Measurements from ENCODE around the gene TRHDE. TPM values are rescaled to one million over a fixed set of nuclear protein-coding genes. Genes with fewer than 3 reads are reported as not detected.

The TRHDE gene
- total RNA-seq, 1 experiment from 2014 or later: not detected

DNA sequence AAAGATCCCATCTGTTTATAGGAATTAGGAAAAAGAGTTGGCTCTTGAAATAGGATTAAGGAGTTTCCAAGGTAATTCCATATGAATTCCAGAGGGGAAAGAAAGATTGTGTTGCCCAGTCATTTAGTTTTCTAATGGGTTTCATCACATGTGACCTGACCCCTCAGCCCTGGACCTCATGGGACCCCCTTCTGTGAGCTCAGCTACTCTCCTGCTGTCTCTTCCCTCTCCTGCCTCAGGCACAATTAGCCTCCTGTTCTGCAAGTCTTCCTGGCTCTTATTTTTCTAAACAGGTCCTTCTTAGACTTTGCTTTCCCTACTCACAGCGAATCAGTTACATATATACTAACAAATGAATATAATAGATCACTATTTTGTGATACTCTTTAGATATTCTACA, 237.7 kb downstream of the TRHDE start:
- Histone ChIP-seq H3K36me3 (ENCODE audit: control insufficient read depth, insufficient read depth, low read length) (no peaks in the 10 kb centered on the region), H3K27me3 (replicated peaks; ENCODE audit: control insufficient read depth, insufficient read depth, low read length) (no peaks in the 10 kb centered on the region), H3K4me3 (ENCODE audit: low read depth, low read length) (no peak overlapping the region), H3K9me3 (no peaks in the 10 kb centered on the region), H3K4me1 (no peaks in the 10 kb centered on the region)
- TF ChIP-seq, protein P1, sequence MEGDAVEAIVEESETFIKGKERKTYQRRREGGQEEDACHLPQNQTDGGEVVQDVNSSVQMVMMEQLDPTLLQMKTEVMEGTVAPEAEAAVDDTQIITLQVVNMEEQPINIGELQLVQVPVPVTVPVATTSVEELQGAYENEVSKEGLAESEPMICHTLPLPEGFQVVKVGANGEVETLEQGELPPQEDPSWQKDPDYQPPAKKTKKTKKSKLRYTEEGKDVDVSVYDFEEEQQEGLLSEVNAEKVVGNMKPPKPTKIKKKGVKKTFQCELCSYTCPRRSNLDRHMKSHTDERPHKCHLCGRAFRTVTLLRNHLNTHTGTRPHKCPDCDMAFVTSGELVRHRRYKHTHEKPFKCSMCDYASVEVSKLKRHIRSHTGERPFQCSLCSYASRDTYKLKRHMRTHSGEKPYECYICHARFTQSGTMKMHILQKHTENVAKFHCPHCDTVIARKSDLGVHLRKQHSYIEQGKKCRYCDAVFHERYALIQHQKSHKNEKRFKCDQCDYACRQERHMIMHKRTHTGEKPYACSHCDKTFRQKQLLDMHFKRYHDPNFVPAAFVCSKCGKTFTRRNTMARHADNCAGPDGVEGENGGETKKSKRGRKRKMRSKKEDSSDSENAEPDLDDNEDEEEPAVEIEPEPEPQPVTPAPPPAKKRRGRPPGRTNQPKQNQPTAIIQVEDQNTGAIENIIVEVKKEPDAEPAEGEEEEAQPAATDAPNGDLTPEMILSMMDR (IDR thresholded peaks at IDR 0.05; ENCODE audit: insufficient read depth in 1 of 2, low read depth in 1 of 2, low read length in 1 of 2, severe bottlenecking in 1 of 2, unreplicated experiment in 1 of 2): no peak
- ChIA-PET POLR2A (no interaction called here), CTCF (no interaction called here)
- Mint-ChIP-seq H3K4me1 (ENCODE audit: low read depth, unreplicated experiment) (no peaks in the 10 kb centered on the region), H3K4me3 (ENCODE audit: unreplicated experiment) (no peak overlapping the region), H3K27ac (ENCODE audit: unreplicated experiment) (no peak overlapping the region), H3K36me3 (ENCODE audit: insufficient read depth, unreplicated experiment) (no peaks in the 10 kb centered on the region), H3K9me3 (ENCODE audit: unreplicated experiment) (no peaks in the 10 kb centered on the region), H3K27me3 (ENCODE audit: insufficient read depth, unreplicated experiment) (no peaks in the 10 kb centered on the region)
- intact Hi-C loops (cut with micrococcal nuclease; ENCODE audit: unreplicated experiment): no loop called here
- BruUV-seq (replicated peaks): no TSS peak
- no peak for DNase-seq

DNA sequence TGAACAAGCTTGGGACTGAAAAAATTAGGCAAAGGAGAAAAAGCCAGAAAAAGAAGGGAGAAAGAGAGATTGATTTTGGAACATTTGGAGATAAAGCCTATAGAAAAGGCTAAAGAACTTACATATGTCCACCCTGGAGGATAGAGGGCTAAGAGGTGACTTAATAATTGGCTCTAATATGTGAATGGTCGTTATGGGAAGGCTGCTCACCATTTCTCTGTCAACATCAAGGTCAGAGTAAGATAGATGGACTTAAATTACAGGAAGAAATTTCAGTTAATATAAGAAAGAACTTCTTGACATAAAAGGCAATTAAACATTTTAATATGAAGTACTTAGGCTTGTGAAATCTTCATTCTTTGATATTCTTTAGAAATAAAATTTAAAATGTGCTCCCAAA, 238.6 kb downstream of the TRHDE start:
- no peak for DNase-seq
- H3K4me1 Mint-ChIP-seq (ENCODE audit: low read depth, unreplicated experiment): no peaks in the 10 kb centered on the region
- no peak overlapping the region for H3K27ac Mint-ChIP-seq (ENCODE audit: unreplicated experiment)
- TF ChIP-seq, protein P1 (IDR thresholded peaks at IDR 0.05; ENCODE audit: insufficient read depth in 1 of 2, low read depth in 1 of 2, low read length in 1 of 2, severe bottlenecking in 1 of 2, unreplicated experiment in 1 of 2): no peak
- Histone ChIP-seq H3K27me3 (replicated peaks; ENCODE audit: control insufficient read depth, insufficient read depth, low read length) (no peaks in the 10 kb centered on the region), H3K4me3 (ENCODE audit: low read depth, low read length) (no peak overlapping the region), H3K36me3 (ENCODE audit: control insufficient read depth, insufficient read depth, low read length) (no peaks in the 10 kb centered on the region), H3K4me1 (no peaks in the 10 kb centered on the region), H3K9me3 (no peaks in the 10 kb centered on the region)
- POLR2A ChIA-PET: no interaction called here
- intact Hi-C loops (cut with micrococcal nuclease; ENCODE audit: unreplicated experiment): no loop called here
- H3K27me3 Mint-ChIP-seq (ENCODE audit: insufficient read depth, unreplicated experiment): no peaks in the 10 kb centered on the region
- no peak overlapping the region for H3K4me3 Mint-ChIP-seq (ENCODE audit: unreplicated experiment)
- CTCF ChIA-PET: no interaction called here
- no peaks in the 10 kb centered on the region for H3K9me3 Mint-ChIP-seq (ENCODE audit: unreplicated experiment)
- no peaks in the 10 kb centered on the region for H3K36me3 Mint-ChIP-seq (ENCODE audit: insufficient read depth, unreplicated experiment)
- no TSS peak for BruUV-seq (replicated peaks)

DNA sequence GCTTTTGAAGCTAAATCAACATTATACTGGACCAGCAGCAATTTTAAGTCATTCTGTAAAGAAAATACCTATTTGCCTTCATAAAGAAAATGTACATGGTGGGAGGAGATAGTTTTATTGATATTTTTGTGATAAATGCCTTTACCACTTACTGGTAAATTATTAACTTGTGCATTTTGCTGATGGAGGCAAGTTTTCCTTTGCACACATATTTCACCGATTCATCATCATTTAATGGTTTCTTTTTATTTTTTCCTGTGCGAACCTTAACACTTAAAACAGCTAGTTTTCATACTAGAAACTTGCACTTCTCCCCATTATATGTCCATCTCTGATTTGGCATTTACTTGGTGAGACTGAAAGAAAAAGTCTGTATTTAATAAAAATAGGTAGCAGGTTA, 239.3 kb downstream of the TRHDE start:
- Histone ChIP-seq H3K9me3 (no peaks in the 10 kb centered on the region), H3K36me3 (ENCODE audit: control insufficient read depth, insufficient read depth, low read length) (no peaks in the 10 kb centered on the region), H3K27me3 (replicated peaks; ENCODE audit: control insufficient read depth, insufficient read depth, low read length) (no peaks in the 10 kb centered on the region), H3K4me3 (ENCODE audit: low read depth, low read length) (no peak overlapping the region), H3K4me1 (no peaks in the 10 kb centered on the region)
- ChIA-PET CTCF (no interaction called here), POLR2A (no interaction called here)
- TF ChIP-seq, protein P1 (IDR thresholded peaks at IDR 0.05; ENCODE audit: insufficient read depth in 1 of 2, low read depth in 1 of 2, low read length in 1 of 2, severe bottlenecking in 1 of 2, unreplicated experiment in 1 of 2): no peak
- intact Hi-C loops (cut with micrococcal nuclease; ENCODE audit: unreplicated experiment): no loop called here
- BruUV-seq (replicated peaks): no TSS peak
- Mint-ChIP-seq H3K27me3 (ENCODE audit: insufficient read depth, unreplicated experiment) (no peaks in the 10 kb centered on the region), H3K27ac (ENCODE audit: unreplicated experiment) (no peak overlapping the region), H3K4me3 (ENCODE audit: unreplicated experiment) (no peak overlapping the region), H3K36me3 (ENCODE audit: insufficient read depth, unreplicated experiment) (no peaks in the 10 kb centered on the region), H3K4me1 (ENCODE audit: low read depth, unreplicated experiment) (no peaks in the 10 kb centered on the region), H3K9me3 (ENCODE audit: unreplicated experiment) (no peaks in the 10 kb centered on the region)
- no peak for DNase-seq

All from Caco-2 (cell line).